ENCODE measurements around the gene TINAGL1. TPM values are rescaled to one million over a fixed set of nuclear protein-coding genes. Genes with fewer than 3 reads are reported as not detected.
A peak's percentile ranks its signal among the peaks of the same experiment; 100 is the strongest.

The TINAGL1 gene
- total and polyA plus RNA-seq, 2 of the 13 experiments (the other 11 are each of a cell fraction or from before 2014, with no cell fraction given): 24.7 to 76.8 TPM

DNA sequence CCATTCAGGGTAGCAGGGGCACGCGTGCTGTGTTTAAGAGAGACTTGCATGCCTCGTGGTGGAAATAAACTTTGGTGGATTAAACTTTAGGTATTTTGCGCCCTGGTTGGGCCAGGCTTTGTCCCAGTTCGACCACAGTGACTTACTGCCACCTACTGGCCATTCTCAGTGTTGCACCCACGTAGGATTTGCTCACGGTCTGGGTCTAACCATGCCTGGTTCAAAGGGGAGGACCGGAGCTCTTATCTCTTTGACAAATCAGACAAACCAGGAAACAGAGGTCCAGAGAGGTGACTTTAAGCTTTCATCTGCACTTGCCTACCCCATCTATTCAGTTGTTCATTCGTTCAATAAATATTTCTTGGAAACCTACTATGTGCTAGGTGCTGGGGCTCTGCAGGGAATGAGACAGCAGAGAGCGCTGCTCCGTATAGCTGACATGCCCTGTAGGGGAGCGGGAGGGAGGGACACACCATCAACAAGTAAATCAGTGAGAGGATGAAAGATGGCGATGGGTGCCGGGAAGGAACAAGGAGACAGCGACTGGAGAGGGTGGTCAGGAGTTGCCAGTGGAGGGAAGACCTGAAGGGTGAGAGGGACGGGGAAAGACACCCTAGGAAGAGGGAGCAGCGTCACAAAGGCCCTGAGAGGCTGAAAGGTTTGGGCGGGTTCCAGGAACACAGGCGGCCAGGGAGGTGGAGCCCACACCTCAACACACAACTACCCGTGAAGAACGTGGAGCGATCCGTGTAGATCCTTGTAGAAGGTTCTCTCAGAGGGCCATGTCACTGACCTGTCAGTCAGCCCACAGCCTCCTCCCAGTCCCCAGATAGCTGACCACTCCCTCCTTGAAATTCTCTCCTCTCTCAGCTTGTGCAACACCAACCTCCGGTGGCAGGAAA lies 27.2 kb upstream of the TINAGL1 start (continued):
- TF ChIP-seq, protein P1, sequence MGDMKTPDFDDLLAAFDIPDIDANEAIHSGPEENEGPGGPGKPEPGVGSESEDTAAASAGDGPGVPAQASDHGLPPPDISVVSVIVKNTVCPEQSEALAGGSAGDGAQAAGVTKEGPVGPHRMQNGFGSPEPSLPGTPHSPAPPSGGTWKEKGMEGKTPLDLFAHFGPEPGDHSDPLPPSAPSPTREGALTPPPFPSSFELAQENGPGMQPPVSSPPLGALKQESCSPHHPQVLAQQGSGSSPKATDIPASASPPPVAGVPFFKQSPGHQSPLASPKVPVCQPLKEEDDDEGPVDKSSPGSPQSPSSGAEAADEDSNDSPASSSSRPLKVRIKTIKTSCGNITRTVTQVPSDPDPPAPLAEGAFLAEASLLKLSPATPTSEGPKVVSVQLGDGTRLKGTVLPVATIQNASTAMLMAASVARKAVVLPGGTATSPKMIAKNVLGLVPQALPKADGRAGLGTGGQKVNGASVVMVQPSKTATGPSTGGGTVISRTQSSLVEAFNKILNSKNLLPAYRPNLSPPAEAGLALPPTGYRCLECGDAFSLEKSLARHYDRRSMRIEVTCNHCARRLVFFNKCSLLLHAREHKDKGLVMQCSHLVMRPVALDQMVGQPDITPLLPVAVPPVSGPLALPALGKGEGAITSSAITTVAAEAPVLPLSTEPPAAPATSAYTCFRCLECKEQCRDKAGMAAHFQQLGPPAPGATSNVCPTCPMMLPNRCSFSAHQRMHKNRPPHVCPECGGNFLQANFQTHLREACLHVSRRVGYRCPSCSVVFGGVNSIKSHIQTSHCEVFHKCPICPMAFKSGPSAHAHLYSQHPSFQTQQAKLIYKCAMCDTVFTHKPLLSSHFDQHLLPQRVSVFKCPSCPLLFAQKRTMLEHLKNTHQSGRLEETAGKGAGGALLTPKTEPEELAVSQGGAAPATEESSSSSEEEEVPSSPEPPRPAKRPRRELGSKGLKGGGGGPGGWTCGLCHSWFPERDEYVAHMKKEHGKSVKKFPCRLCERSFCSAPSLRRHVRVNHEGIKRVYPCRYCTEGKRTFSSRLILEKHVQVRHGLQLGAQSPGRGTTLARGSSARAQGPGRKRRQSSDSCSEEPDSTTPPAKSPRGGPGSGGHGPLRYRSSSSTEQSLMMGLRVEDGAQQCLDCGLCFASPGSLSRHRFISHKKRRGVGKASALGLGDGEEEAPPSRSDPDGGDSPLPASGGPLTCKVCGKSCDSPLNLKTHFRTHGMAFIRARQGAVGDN (CRISPR knock-in tag; IDR thresholded peaks at IDR 0.05): peak; percentile 89
- TF ChIP-seq, protein P2, sequence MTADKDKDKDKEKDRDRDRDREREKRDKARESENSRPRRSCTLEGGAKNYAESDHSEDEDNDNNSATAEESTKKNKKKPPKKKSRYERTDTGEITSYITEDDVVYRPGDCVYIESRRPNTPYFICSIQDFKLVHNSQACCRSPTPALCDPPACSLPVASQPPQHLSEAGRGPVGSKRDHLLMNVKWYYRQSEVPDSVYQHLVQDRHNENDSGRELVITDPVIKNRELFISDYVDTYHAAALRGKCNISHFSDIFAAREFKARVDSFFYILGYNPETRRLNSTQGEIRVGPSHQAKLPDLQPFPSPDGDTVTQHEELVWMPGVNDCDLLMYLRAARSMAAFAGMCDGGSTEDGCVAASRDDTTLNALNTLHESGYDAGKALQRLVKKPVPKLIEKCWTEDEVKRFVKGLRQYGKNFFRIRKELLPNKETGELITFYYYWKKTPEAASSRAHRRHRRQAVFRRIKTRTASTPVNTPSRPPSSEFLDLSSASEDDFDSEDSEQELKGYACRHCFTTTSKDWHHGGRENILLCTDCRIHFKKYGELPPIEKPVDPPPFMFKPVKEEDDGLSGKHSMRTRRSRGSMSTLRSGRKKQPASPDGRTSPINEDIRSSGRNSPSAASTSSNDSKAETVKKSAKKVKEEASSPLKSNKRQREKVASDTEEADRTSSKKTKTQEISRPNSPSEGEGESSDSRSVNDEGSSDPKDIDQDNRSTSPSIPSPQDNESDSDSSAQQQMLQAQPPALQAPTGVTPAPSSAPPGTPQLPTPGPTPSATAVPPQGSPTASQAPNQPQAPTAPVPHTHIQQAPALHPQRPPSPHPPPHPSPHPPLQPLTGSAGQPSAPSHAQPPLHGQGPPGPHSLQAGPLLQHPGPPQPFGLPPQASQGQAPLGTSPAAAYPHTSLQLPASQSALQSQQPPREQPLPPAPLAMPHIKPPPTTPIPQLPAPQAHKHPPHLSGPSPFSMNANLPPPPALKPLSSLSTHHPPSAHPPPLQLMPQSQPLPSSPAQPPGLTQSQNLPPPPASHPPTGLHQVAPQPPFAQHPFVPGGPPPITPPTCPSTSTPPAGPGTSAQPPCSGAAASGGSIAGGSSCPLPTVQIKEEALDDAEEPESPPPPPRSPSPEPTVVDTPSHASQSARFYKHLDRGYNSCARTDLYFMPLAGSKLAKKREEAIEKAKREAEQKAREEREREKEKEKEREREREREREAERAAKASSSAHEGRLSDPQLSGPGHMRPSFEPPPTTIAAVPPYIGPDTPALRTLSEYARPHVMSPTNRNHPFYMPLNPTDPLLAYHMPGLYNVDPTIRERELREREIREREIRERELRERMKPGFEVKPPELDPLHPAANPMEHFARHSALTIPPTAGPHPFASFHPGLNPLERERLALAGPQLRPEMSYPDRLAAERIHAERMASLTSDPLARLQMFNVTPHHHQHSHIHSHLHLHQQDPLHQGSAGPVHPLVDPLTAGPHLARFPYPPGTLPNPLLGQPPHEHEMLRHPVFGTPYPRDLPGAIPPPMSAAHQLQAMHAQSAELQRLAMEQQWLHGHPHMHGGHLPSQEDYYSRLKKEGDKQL (CRISPR knock-in tag; IDR thresholded peaks at IDR 0.05; ENCODE audit: low read depth): no peak
- TF ChIP-seq RBAK (CRISPR knock-in tag; IDR thresholded peaks at IDR 0.05) (no peak), ZNF709 (CRISPR knock-in tag; IDR thresholded peaks at IDR 0.05) (no peak), KDM5A (IDR thresholded peaks at IDR 0.05; ENCODE audit: borderline replicate concordance, low read length) (no peak), IRF2 (CRISPR knock-in tag; IDR thresholded peaks at IDR 0.05) (0 out of 2 replicates have a peak, but pooled peaks have one; percentile 40), ZNF761 (CRISPR knock-in tag; conservative IDR thresholded peaks at IDR 0.05) (0 out of 2 replicates have a peak, but pooled peaks have one; percentile 19), ZNF589 (CRISPR knock-in tag; conservative IDR thresholded peaks at IDR 0.05) (no peak), HOXA5 (CRISPR knock-in tag; IDR thresholded peaks at IDR 0.05) (0 out of 2 replicates have a peak, but pooled peaks have one; percentile 10), MAFF (IDR thresholded peaks at IDR 0.05; ENCODE audit: low read depth, low read length) (no peak)
- TF ChIP-seq, protein P3, sequence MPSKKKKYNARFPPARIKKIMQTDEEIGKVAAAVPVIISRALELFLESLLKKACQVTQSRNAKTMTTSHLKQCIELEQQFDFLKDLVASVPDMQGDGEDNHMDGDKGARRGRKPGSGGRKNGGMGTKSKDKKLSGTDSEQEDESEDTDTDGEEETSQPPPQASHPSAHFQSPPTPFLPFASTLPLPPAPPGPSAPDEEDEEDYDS (CRISPR knock-in tag; IDR thresholded peaks at IDR 0.05): peak; percentile 25; the same call in 1 of the 2 replicates
- TF ChIP-seq, protein P4, sequence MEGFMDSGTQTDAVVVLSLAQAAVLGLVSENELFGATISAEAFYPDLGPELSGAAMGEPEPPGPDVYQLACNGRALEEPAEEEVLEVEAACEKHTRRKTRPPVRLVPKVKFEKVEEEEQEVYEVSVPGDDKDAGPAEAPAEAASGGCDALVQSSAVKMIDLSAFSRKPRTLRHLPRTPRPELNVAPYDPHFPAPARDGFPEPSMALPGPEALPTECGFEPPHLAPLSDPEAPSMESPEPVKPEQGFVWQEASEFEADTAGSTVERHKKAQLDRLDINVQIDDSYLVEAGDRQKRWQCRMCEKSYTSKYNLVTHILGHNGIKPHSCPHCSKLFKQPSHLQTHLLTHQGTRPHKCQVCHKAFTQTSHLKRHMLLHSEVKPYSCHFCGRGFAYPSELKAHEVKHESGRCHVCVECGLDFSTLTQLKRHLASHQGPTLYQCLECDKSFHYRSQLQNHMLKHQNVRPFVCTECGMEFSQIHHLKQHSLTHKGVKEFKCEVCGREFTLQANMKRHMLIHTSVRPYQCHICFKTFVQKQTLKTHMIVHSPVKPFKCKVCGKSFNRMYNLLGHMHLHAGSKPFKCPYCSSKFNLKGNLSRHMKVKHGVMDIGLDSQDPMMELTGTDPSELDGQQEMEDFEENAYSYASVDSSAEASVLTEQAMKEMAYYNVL (CRISPR knock-in tag; IDR thresholded peaks at IDR 0.05; ENCODE audit: borderline replicate concordance): no peak; the same call in 1 of the 2 replicates
- TF ChIP-seq, protein P5, sequence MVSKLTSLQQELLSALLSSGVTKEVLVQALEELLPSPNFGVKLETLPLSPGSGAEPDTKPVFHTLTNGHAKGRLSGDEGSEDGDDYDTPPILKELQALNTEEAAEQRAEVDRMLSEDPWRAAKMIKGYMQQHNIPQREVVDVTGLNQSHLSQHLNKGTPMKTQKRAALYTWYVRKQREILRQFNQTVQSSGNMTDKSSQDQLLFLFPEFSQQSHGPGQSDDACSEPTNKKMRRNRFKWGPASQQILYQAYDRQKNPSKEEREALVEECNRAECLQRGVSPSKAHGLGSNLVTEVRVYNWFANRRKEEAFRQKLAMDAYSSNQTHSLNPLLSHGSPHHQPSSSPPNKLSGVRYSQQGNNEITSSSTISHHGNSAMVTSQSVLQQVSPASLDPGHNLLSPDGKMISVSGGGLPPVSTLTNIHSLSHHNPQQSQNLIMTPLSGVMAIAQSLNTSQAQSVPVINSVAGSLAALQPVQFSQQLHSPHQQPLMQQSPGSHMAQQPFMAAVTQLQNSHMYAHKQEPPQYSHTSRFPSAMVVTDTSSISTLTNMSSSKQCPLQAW (CRISPR knock-in tag; IDR thresholded peaks at IDR 0.05): no peak; the same call in 1 of the 2 replicates

Measured in HepG2 (cell line).